ENCODE measurements around the gene CLEC3B.

CLEC3B gene

GRCh38 chr3:45027441-45027840 is 1.3 kb downstream of the CLEC3B start:
- ATAC-seq (replicated peaks; ENCODE audit: extremely low read depth, poor library complexity, severe bottlenecking) = no peak

GRCh38 chr3:45029216-45029615 is 3.1 kb downstream of the CLEC3B start:
- no peak overlapping the region for H3K4me3 Mint-ChIP-seq
- H3K27me3 Mint-ChIP-seq = peaks cover 61% of the 10 kb centered on the region
- ATAC-seq (replicated peaks; ENCODE audit: extremely low read depth, poor library complexity, severe bottlenecking) = no peak
- no peaks in the 10 kb centered on the region for H3K36me3 Mint-ChIP-seq (ENCODE audit: insufficient read depth)
- DNase-seq (ENCODE audit: low spot score in 2 of 2) = no peak
- peaks cover 8% of the 10 kb centered on the region for H3K4me1 Mint-ChIP-seq
- no peak overlapping the region for H3K27ac Mint-ChIP-seq (ENCODE audit: low read depth)
- no peaks in the 10 kb centered on the region for H3K9me3 Mint-ChIP-seq

More at GRCh38 chr3:45027441-45027840, 1.3 kb downstream of the CLEC3B start:
- no peaks in the 10 kb centered on the region for H3K9me3 Mint-ChIP-seq
- H3K36me3 Mint-ChIP-seq (ENCODE audit: insufficient read depth) = no peaks in the 10 kb centered on the region
- H3K27me3 Mint-ChIP-seq = peaks cover 43% of the 10 kb centered on the region
- DNase-seq (ENCODE audit: low spot score in 2 of 2) = no peak
- H3K4me1 Mint-ChIP-seq = no peaks in the 10 kb centered on the region
- no peak overlapping the region for H3K27ac Mint-ChIP-seq (ENCODE audit: low read depth)
- H3K4me3 Mint-ChIP-seq = no peak overlapping the region

GRCh38 chr3:45029661-45030060 is 3.6 kb downstream of the CLEC3B start:
- no peak overlapping the region for H3K4me3 Mint-ChIP-seq
- no peaks in the 10 kb centered on the region for H3K9me3 Mint-ChIP-seq
- no peak overlapping the region for H3K27ac Mint-ChIP-seq (ENCODE audit: low read depth)
- H3K27me3 Mint-ChIP-seq = peaks cover 65% of the 10 kb centered on the region
- H3K4me1 Mint-ChIP-seq = peaks cover 13% of the 10 kb centered on the region
- DNase-seq (ENCODE audit: low spot score in 2 of 2) (no peak), ATAC-seq (replicated peaks; ENCODE audit: extremely low read depth, poor library complexity, severe bottlenecking) (no peak)
- no peaks in the 10 kb centered on the region for H3K36me3 Mint-ChIP-seq (ENCODE audit: insufficient read depth)

GRCh38 chr3:45031531-45031930 is 5.4 kb downstream of the CLEC3B start:
- Mint-ChIP-seq H3K4me1 (peaks cover 29% of the 10 kb centered on the region), H3K36me3 (ENCODE audit: insufficient read depth) (no peaks in the 10 kb centered on the region), H3K9me3 (no peaks in the 10 kb centered on the region), H3K27ac (ENCODE audit: low read depth) (no peak overlapping the region), H3K27me3 (peaks cover 81% of the 10 kb centered on the region), H3K4me3 (no peak overlapping the region)
- no peak for DNase-seq (ENCODE audit: low spot score in 2 of 2)
- no peak for ATAC-seq (replicated peaks; ENCODE audit: extremely low read depth, poor library complexity, severe bottlenecking)

- Mint-ChIP-seq H3K4me3 (no peak overlapping the region), H3K27ac (ENCODE audit: low read depth) (no peak overlapping the region), H3K27me3 (peaks cover 81% of the 10 kb centered on the region), H3K9me3 (no peaks in the 10 kb centered on the region), H3K36me3 (ENCODE audit: insufficient read depth) (no peaks in the 10 kb centered on the region), H3K4me1 (peaks cover 29% of the 10 kb centered on the region)
- DNase-seq (ENCODE audit: low spot score in 2 of 2) (no peak), ATAC-seq (replicated peaks; ENCODE audit: extremely low read depth, poor library complexity, severe bottlenecking) (no peak)
These were observed 6.0 kb downstream of the CLEC3B start for GRCh38 chr3:45032113-45032512.

- Mint-ChIP-seq H3K36me3 (ENCODE audit: insufficient read depth) (peaks cover 2% of the 10 kb centered on the region), H3K4me1 (peaks cover 29% of the 10 kb centered on the region), H3K9me3 (no peaks in the 10 kb centered on the region), H3K27me3 (peaks cover 81% of the 10 kb centered on the region), H3K4me3 (no peak overlapping the region), H3K27ac (ENCODE audit: low read depth) (no peak overlapping the region)
- DNase-seq (ENCODE audit: low spot score in 2 of 2) (no peak), ATAC-seq (replicated peaks; ENCODE audit: extremely low read depth, poor library complexity, severe bottlenecking) (no peak)
These were observed 7.7 kb downstream of the CLEC3B start for GRCh38 chr3:45033791-45034190.

GRCh38 chr3:45034612-45035252 is 8.6 kb downstream of the CLEC3B start:
- DNase-seq (ENCODE audit: low spot score in 2 of 2) (no peak), ATAC-seq (replicated peaks; ENCODE audit: extremely low read depth, poor library complexity, severe bottlenecking) (no peak)
- peaks cover 75% of the 10 kb centered on the region for H3K27me3 Mint-ChIP-seq
- H3K4me1 Mint-ChIP-seq = peaks cover 29% of the 10 kb centered on the region
- peak overlapping the region; percentile 33 for H3K4me3 Mint-ChIP-seq
- H3K27ac Mint-ChIP-seq (ENCODE audit: low read depth) = no peak overlapping the region
- peaks cover 2% of the 10 kb centered on the region for H3K36me3 Mint-ChIP-seq (ENCODE audit: insufficient read depth)
- H3K9me3 Mint-ChIP-seq = no peaks in the 10 kb centered on the region

- no peak overlapping the region for H3K27ac Mint-ChIP-seq (ENCODE audit: low read depth)
- peaks cover 29% of the 10 kb centered on the region for H3K4me1 Mint-ChIP-seq
- peaks cover 66% of the 10 kb centered on the region for H3K27me3 Mint-ChIP-seq
- H3K9me3 Mint-ChIP-seq = no peaks in the 10 kb centered on the region
- H3K4me3 Mint-ChIP-seq = peak overlapping the region; percentile 33
- no peak for ATAC-seq (replicated peaks; ENCODE audit: extremely low read depth, poor library complexity, severe bottlenecking)
- no peak for DNase-seq (ENCODE audit: low spot score in 2 of 2)
- H3K36me3 Mint-ChIP-seq (ENCODE audit: insufficient read depth) = peaks cover 2% of the 10 kb centered on the region
These were observed 9.6 kb downstream of the CLEC3B start for GRCh38 chr3:45035441-45036301.

- Mint-ChIP-seq H3K4me1 (peaks cover 29% of the 10 kb centered on the region), H3K36me3 (ENCODE audit: insufficient read depth) (peaks cover 2% of the 10 kb centered on the region), H3K27me3 (peaks cover 45% of the 10 kb centered on the region), H3K27ac (ENCODE audit: low read depth) (no peak overlapping the region), H3K4me3 (peak overlapping the region; percentile 41), H3K9me3 (no peaks in the 10 kb centered on the region)
- ATAC-seq (replicated peaks; ENCODE audit: extremely low read depth, poor library complexity, severe bottlenecking) (peak; percentile 90), DNase-seq (ENCODE audit: low spot score in 2 of 2) (peak; percentile 84 to 88)
These were observed 11.8 kb downstream of the CLEC3B start for GRCh38 chr3:45037720-45038455.

GRCh38 chr3:45041666-45042065 is 15.6 kb downstream of the CLEC3B start:
- no peak for DNase-seq (ENCODE audit: low spot score in 2 of 2)
- no peak for ATAC-seq (replicated peaks; ENCODE audit: extremely low read depth, poor library complexity, severe bottlenecking)
- Mint-ChIP-seq H3K4me1 (no peaks in the 10 kb centered on the region), H3K4me3 (no peak overlapping the region), H3K9me3 (no peaks in the 10 kb centered on the region), H3K36me3 (ENCODE audit: insufficient read depth) (peaks cover 2% of the 10 kb centered on the region), H3K27ac (ENCODE audit: low read depth) (no peak overlapping the region), H3K27me3 (peaks cover 7% of the 10 kb centered on the region)

- Mint-ChIP-seq H3K4me3 (no peak overlapping the region), H3K4me1 (no peaks in the 10 kb centered on the region), H3K27me3 (peaks cover 2% of the 10 kb centered on the region), H3K27ac (ENCODE audit: low read depth) (no peak overlapping the region), H3K9me3 (no peaks in the 10 kb centered on the region), H3K36me3 (ENCODE audit: insufficient read depth) (peaks cover 2% of the 10 kb centered on the region)
- DNase-seq (ENCODE audit: low spot score in 2 of 2) (no peak), ATAC-seq (replicated peaks; ENCODE audit: extremely low read depth, poor library complexity, severe bottlenecking) (no peak)
These were observed 16.1 kb downstream of the CLEC3B start for GRCh38 chr3:45042162-45042561.

GRCh38 chr3:45043728-45044299 is 17.7 kb downstream of the CLEC3B start:
- Mint-ChIP-seq H3K27me3 (peaks cover 15% of the 10 kb centered on the region), H3K4me1 (no peaks in the 10 kb centered on the region), H3K4me3 (no peak overlapping the region), H3K27ac (ENCODE audit: low read depth) (no peak overlapping the region), H3K36me3 (ENCODE audit: insufficient read depth) (no peaks in the 10 kb centered on the region), H3K9me3 (no peaks in the 10 kb centered on the region)
- ATAC-seq (replicated peaks; ENCODE audit: extremely low read depth, poor library complexity, severe bottlenecking) (no peak), DNase-seq (ENCODE audit: low spot score in 2 of 2) (no peak)
